Activated CD4-positive, alpha-beta T cell treated with anti-CD3 and anti-CD28 coated beads, Interleukin-2, amount 50 U/mL, for 4 hours (primary cell): Measurements from ENCODE around the gene PEX1.
"Not testable (repeated sequence)": the region's sequence is repeated elsewhere in the genome, so short reads cannot be mapped to it uniquely, and the experiment has no call there.

ENCODE experiments used
- DNase-seq, 2 experiments: peaks; one replicate each; pipeline ENCODE4 v3.0.0-alpha.2; 2020

The PEX1 gene

GRCh38 chr7:92528188-92528957 is at the start of gene PEX1, which contains the start of gene RBM48:
Gene PEX1, minus strand, starts transcription at chr7:92528520. Its CDS starts 85 bp downstream, at chr7:92528435.
Gene RBM48, plus strand, starts transcription at chr7:92528795. Its CDS starts 19 bp downstream, at chr7:92528814.
- peak; percentile 94 to 95 for DNase-seq

- DNase-seq, result no peak
Measured at GRCh38 chr7:92576296-92576695, 48.0 kb upstream of the PEX1 start.

- DNase-seq, result no peak
Measured at GRCh38 chr7:92569137-92569536, 40.8 kb upstream of the PEX1 start.

GRCh38 chr7:92567460-92567859 is 39.1 kb upstream of the PEX1 start:
- no peak for DNase-seq

GRCh38 chr7:92563345-92563744 is 35.0 kb upstream of the PEX1 start:
- no peak for DNase-seq

GRCh38 chr7:92560602-92561001 is 32.3 kb upstream of the PEX1 start:
- no peak for DNase-seq

- no peak for DNase-seq
Measured at GRCh38 chr7:92557808-92558362, 29.6 kb upstream of the PEX1 start.

GRCh38 chr7:92557249-92557648 is 28.9 kb upstream of the PEX1 start:
- DNase-seq, result no peak

GRCh38 chr7:92550194-92550593 is 21.9 kb upstream of the PEX1 start:
- DNase-seq, result no peak

GRCh38 chr7:92547579-92547978 is 19.3 kb upstream of the PEX1 start:
- no peak for DNase-seq

GRCh38 chr7:92546856-92547497 is 18.7 kb upstream of the PEX1 start:
- no peak for DNase-seq

- not testable (repeated sequence) for DNase-seq
Measured at GRCh38 chr7:92545116-92545515, 16.8 kb upstream of the PEX1 start.

GRCh38 chr7:92543542-92543941 is 15.2 kb upstream of the PEX1 start:
- DNase-seq, result not testable (repeated sequence)

GRCh38 chr7:92534572-92534971 is 6.3 kb upstream of the PEX1 start:
- no peak for DNase-seq

- no peak for DNase-seq
Measured at GRCh38 chr7:92528958-92529264, 591 bp upstream of the PEX1 start.

GRCh38 chr7:92527300-92528187 is 776 bp downstream of the PEX1 start:
- DNase-seq, result peak; percentile 38 to 43

GRCh38 chr7:92523110-92523509 is 5.2 kb downstream of the PEX1 start:
- no peak for DNase-seq

GRCh38 chr7:92520024-92520423 is 8.3 kb downstream of the PEX1 start:
- DNase-seq, result no peak

- no peak for DNase-seq
Measured at GRCh38 chr7:92517631-92518030, 10.7 kb downstream of the PEX1 start.

- DNase-seq, result no peak
Measured at GRCh38 chr7:92513167-92513902, 15.0 kb downstream of the PEX1 start.

- DNase-seq, result no peak
Measured at GRCh38 chr7:92508946-92509345, 19.4 kb downstream of the PEX1 start.

- DNase-seq, result no peak
Measured at GRCh38 chr7:92506363-92506762, 22.0 kb downstream of the PEX1 start.

GRCh38 chr7:92504563-92504962 is 23.8 kb downstream of the PEX1 start:
- no peak for DNase-seq
